H9 (cell line): ENCODE results near the gene ADGRB3. TPM values are rescaled to one million over a fixed set of nuclear protein-coding genes. Genes with fewer than 3 reads are reported as not detected.

Experiments used
- DNase-seq: peaks from one replicate; pipeline ENCODE4 v3.0.0-alpha.2; 2017
- H2AFZ ChIP-seq: one replicate; pipeline ENCODE4 v1.6.1; 2013; ENCODE audit warnings: mild to moderate bottlenecking, low read length, control low read depth, moderate library complexity
- H2AK5ac ChIP-seq: 2 replicates; pipeline ENCODE4 v1.6.1; 2013; ENCODE audit warnings: low read length, control low read depth, mixed read lengths; ENCODE audit not compliant: insufficient read length
- H2BK120ac ChIP-seq: one replicate; pipeline ENCODE4 v1.6.1; 2013; ENCODE audit warnings: low read depth, mild to moderate bottlenecking, low read length, control low read depth, inconsistent platforms; ENCODE audit not compliant: poor library complexity, severe bottlenecking
- H2BK12ac ChIP-seq: 2 replicates; pipeline ENCODE4 v1.6.1; 2013; ENCODE audit warnings: low read length, control low read depth, mixed read lengths, low read depth; ENCODE audit not compliant: insufficient read length
- H2BK15ac ChIP-seq: 2 replicates; pipeline ENCODE4 v1.6.1; 2013; ENCODE audit warnings: low read depth, low read length, control low read depth
- H2BK20ac ChIP-seq: one replicate; pipeline ENCODE4 v1.6.1; 2013; ENCODE audit warnings: low read depth, mild to moderate bottlenecking, low read length, control low read depth, inconsistent platforms; ENCODE audit not compliant: poor library complexity, severe bottlenecking
- H2BK5ac ChIP-seq: 2 replicates; pipeline ENCODE4 v1.6.1; 2013; ENCODE audit warnings: low read length, control low read depth, mixed read lengths; ENCODE audit not compliant: insufficient read length
- H3K14ac ChIP-seq: 2 replicates; pipeline ENCODE4 v1.6.1; 2013; ENCODE audit warnings: low read length, control low read depth; ENCODE audit not compliant: insufficient read depth
- H3K18ac ChIP-seq: 2 replicates; pipeline ENCODE4 v1.6.1; 2013; ENCODE audit warnings: low read depth, mild to moderate bottlenecking, mixed read lengths, low read length, control low read depth; ENCODE audit not compliant: insufficient read length
- H3K23ac ChIP-seq: 2 replicates; pipeline ENCODE4 v1.6.1; 2013; ENCODE audit warnings: low read length, control low read depth, mixed read lengths, low read depth; ENCODE audit not compliant: insufficient read length
- H3K23me2 ChIP-seq: 2 replicates; pipeline ENCODE4 v1.6.1; 2013; ENCODE audit warnings: low read depth, mild to moderate bottlenecking, mixed read lengths, low read length, control low read depth; ENCODE audit not compliant: insufficient read length, poor library complexity, severe bottlenecking
- H3K27ac ChIP-seq: 2 replicates; pipeline ENCODE4 v1.5.1; 2013; ENCODE audit warnings: low read length, control low read depth, mixed read lengths, low read depth; ENCODE audit not compliant: insufficient read length
- H3K27me3 ChIP-seq: 2 replicates; pipeline ENCODE4 v1.6.1; 2013; ENCODE audit warnings: low read length, control low read depth, inconsistent platforms; ENCODE audit not compliant: insufficient read depth
- H3K4ac ChIP-seq: 2 replicates; pipeline ENCODE4 v1.6.1; 2013; ENCODE audit warnings: low read depth, mild to moderate bottlenecking, control low read depth, inconsistent platforms, low read length, moderate library complexity
- H3K4me1 ChIP-seq: 2 replicates; pipeline ENCODE4 v1.6.1; 2013; ENCODE audit warnings: low read length, control low read depth, inconsistent platforms; ENCODE audit not compliant: insufficient read depth
- H3K4me2 ChIP-seq: 2 replicates; pipeline ENCODE4 v1.6.1; 2013; ENCODE audit warnings: low read length, control low read depth, mixed read lengths; ENCODE audit not compliant: insufficient read length, insufficient read depth
- H3K56ac ChIP-seq: 2 replicates; pipeline ENCODE4 v1.6.1; 2013; ENCODE audit warnings: low read depth, mild to moderate bottlenecking, mixed read lengths, low read length, control low read depth; ENCODE audit not compliant: insufficient read length
- H3K79me1 ChIP-seq: 2 replicates; pipeline ENCODE4 v1.6.1; 2013; ENCODE audit warnings: low read depth, mild to moderate bottlenecking, moderate library complexity, low read length, control low read depth, inconsistent platforms; ENCODE audit not compliant: insufficient read depth, poor library complexity, severe bottlenecking
- H3K79me2 ChIP-seq: 2 replicates; pipeline ENCODE4 v1.6.1; 2013; ENCODE audit warnings: low read length, control low read depth, inconsistent platforms; ENCODE audit not compliant: insufficient read depth
- H3K9ac ChIP-seq: 2 replicates; pipeline ENCODE4 v1.6.1; 2013; ENCODE audit warnings: low read length, control low read depth, mixed read lengths; ENCODE audit not compliant: insufficient read length; ENCODE audit errors: extremely low read depth
- H3K9me3 ChIP-seq: one replicate; pipeline ENCODE4 v1.6.1; 2013; ENCODE audit warnings: low read depth, low read length, inconsistent platforms; ENCODE audit not compliant: control insufficient read depth
- H3T11ph ChIP-seq: one replicate; pipeline ENCODE4 v1.6.1; 2013; ENCODE audit warnings: mild to moderate bottlenecking, low read length, control low read depth, inconsistent platforms
- H4K20me1 ChIP-seq: one replicate; pipeline ENCODE4 v1.6.1; 2013; ENCODE audit not compliant: control insufficient read depth, insufficient read length, insufficient read depth
- H4K5ac ChIP-seq: 2 replicates; pipeline ENCODE4 v1.6.1; 2013; ENCODE audit warnings: low read depth, mild to moderate bottlenecking, mixed read lengths, low read length, control low read depth; ENCODE audit not compliant: insufficient read length
- H4K8ac ChIP-seq: replicated peaks from 2 replicates; pipeline ENCODE4 v1.6.1; 2013; ENCODE audit warnings: low read length, control low read depth, mixed read lengths, low read depth; ENCODE audit not compliant: insufficient read length
- H4K91ac ChIP-seq: 2 replicates; pipeline ENCODE4 v1.6.1; 2013; ENCODE audit warnings: low read depth, mild to moderate bottlenecking, moderate library complexity, mixed read lengths, low read length, control low read depth; ENCODE audit not compliant: insufficient read length
- H3K27ac Mint-ChIP-seq, 3 experiments: 2 replicates in 2 of 3; 3 replicates in 1 of 3; pipeline ENCODE4 v1.8.0; 2020 to 2021; ENCODE audit warnings: mixed read lengths in 3 of 3, mild to moderate bottlenecking in 1 of 3, moderate library complexity in 1 of 3
- H3K27me3 Mint-ChIP-seq: 2 replicates; pipeline ENCODE4 v1.8.0; 2021; ENCODE audit warnings: low read depth, mild to moderate bottlenecking, moderate library complexity, mixed read lengths
- H3K36me3 Mint-ChIP-seq, 3 experiments: 2 replicates in 2 of 3; 3 replicates in 1 of 3; pipeline ENCODE4 v1.8.0; 2020 to 2021; ENCODE audit warnings: low read depth in 3 of 3, mixed read lengths in 3 of 3; ENCODE audit not compliant: insufficient read depth in 1 of 3
- H3K4me1 Mint-ChIP-seq, 2 experiments: 2 replicates each; pipeline ENCODE4 v1.8.0; 2020; ENCODE audit warnings: mixed read lengths in 2 of 2
- H3K4me3 Mint-ChIP-seq, 2 experiments: 2 replicates in 1 of 2; 3 replicates in 1 of 2; pipeline ENCODE4 v1.8.0; 2020 to 2021; ENCODE audit warnings: mild to moderate bottlenecking in 2 of 2, mixed read lengths in 2 of 2, moderate library complexity in 1 of 2
- H3K9me3 Mint-ChIP-seq, 2 experiments: 2 replicates in 1 of 2; 3 replicates in 1 of 2; pipeline ENCODE4 v1.8.0; 2020; ENCODE audit warnings: mild to moderate bottlenecking in 2 of 2, mixed read lengths in 2 of 2, moderate library complexity in 1 of 2
- CTCF ChIP-seq: fragments of 200-600 bp; sonication (generic); conservative IDR thresholded peaks from 3 replicates; pipeline ENCODE4 v1.8.0; 2021; ENCODE audit warnings: antibody characterized with exemption, mild to moderate bottlenecking
- total RNA-seq: library from RNA; stranded (reverse); gene quantifications from 2 replicates; pipeline ENCODE4 v1.2.1, GENCODE V29; 2021

ADGRB3 gene
- total RNA-seq, 1 experiment from 2014 or later = 0.37 TPM

- no peak for DNase-seq
- Histone ChIP-seq H3K4ac (no peak overlapping the region), H3K4me1 (no peaks in the 10 kb centered on the region), H2BK12ac (no peak overlapping the region), H3K23ac (no peak overlapping the region), H4K20me1 (no peaks in the 10 kb centered on the region), H3K23me2 (no peaks in the 10 kb centered on the region), H3K9ac (no peak overlapping the region), H2BK5ac (no peak overlapping the region), H2BK20ac (no peak overlapping the region), H2BK120ac (no peak overlapping the region), H3K56ac (no peak overlapping the region), H3K9me3 (no peaks in the 10 kb centered on the region), H3T11ph (no peak overlapping the region), H2AK5ac (no peak overlapping the region), H3K27ac (no peak overlapping the region), H3K18ac (no peak overlapping the region), H3K4me2 (no peak overlapping the region), H4K8ac (no peak overlapping the region), H2BK15ac (no peak overlapping the region), H3K79me2 (no peaks in the 10 kb centered on the region), H4K91ac (no peak overlapping the region), H3K79me1 (no peaks in the 10 kb centered on the region), H3K27me3 (no peaks in the 10 kb centered on the region), H4K5ac (no peak overlapping the region), H3K14ac (no peak overlapping the region), H2AFZ (no peak overlapping the region)
- Mint-ChIP-seq H3K27ac (no peak overlapping the region), H3K36me3 (no peaks in the 10 kb centered on the region), H3K4me3 (no peak overlapping the region), H3K9me3 (no peaks in the 10 kb centered on the region), H3K27me3 (no peaks in the 10 kb centered on the region), H3K4me1 (no peaks in the 10 kb centered on the region)
- no peak for TF ChIP-seq CTCF
Observed at GRCh38 chr6:68673255-68673654, 38.2 kb downstream of the ADGRB3 start.
